Measurements from ENCODE around the gene TMEM254.
A peak's percentile ranks its signal among the peaks of the same experiment; 100 is the strongest.

Gene TMEM254

GRCh38 chr10:80077869-80078447 is 507 bp upstream of the TMEM254 start:
- H3K9me3 ChIP-seq (ENCODE audit: control insufficient read depth, insufficient read depth, low read length) = no peaks in the 10 kb centered on the region
- H3K36me3 ChIP-seq (ENCODE audit: control insufficient read depth, low read length) = no peaks in the 10 kb centered on the region
- peaks cover 17% of the 10 kb centered on the region for H3K4me1 ChIP-seq (ENCODE audit: control insufficient read depth, low read length)
- H3K27me3 ChIP-seq (ENCODE audit: control insufficient read depth, low read length) = no peaks in the 10 kb centered on the region
- H3K79me2 ChIP-seq (ENCODE audit: control insufficient read depth, low read length) = no peaks in the 10 kb centered on the region
- peak overlapping the region; percentile 71 for H3K4me3 ChIP-seq (ENCODE audit: low read length)
- H3K27ac ChIP-seq (ENCODE audit: low read depth, low read length) = no peak overlapping the region; the same call in 1 of the 2 replicates
- H3F3A ChIP-seq (ENCODE audit: control insufficient read depth, insufficient read depth) = no peaks in the 10 kb centered on the region
- no peaks in the 10 kb centered on the region for H3K9me2 ChIP-seq (replicated peaks; ENCODE audit: control insufficient read depth, low read length)
- peak overlapping the region; percentile 62 for H3K4me2 ChIP-seq (ENCODE audit: low read length)
- H4K20me1 ChIP-seq (ENCODE audit: control insufficient read depth, insufficient read depth, low read depth, low read length) = no peaks in the 10 kb centered on the region
- TF ChIP-seq CTCF (IDR thresholded peaks at IDR 0.05; ENCODE audit: low read depth, low read length, poor library complexity, severe bottlenecking) (no peak), EZH2phosphoT487 (IDR thresholded peaks at IDR 0.05; ENCODE audit: borderline replicate concordance, low read length) (no peak)

- Histone ChIP-seq H3K4me2 (ENCODE audit: low read length) (peak overlapping the region; percentile 62), H3K4me3 (ENCODE audit: low read length) (peak overlapping the region; percentile 71), H3K79me2 (ENCODE audit: control insufficient read depth, low read length) (no peaks in the 10 kb centered on the region), H3K27me3 (ENCODE audit: control insufficient read depth, low read length) (no peaks in the 10 kb centered on the region), H4K20me1 (ENCODE audit: control insufficient read depth, insufficient read depth, low read depth, low read length) (no peaks in the 10 kb centered on the region), H3K4me1 (ENCODE audit: control insufficient read depth, low read length) (peaks cover 17% of the 10 kb centered on the region), H3K9me2 (replicated peaks; ENCODE audit: control insufficient read depth, low read length) (no peaks in the 10 kb centered on the region), H3K9me3 (ENCODE audit: control insufficient read depth, insufficient read depth, low read length) (no peaks in the 10 kb centered on the region), H3K27ac (ENCODE audit: low read depth, low read length) (no peak overlapping the region), H3F3A (ENCODE audit: control insufficient read depth, insufficient read depth) (no peaks in the 10 kb centered on the region), H3K36me3 (ENCODE audit: control insufficient read depth, low read length) (no peaks in the 10 kb centered on the region)
- TF ChIP-seq EZH2phosphoT487 (IDR thresholded peaks at IDR 0.05; ENCODE audit: borderline replicate concordance, low read length) (no peak), CTCF (IDR thresholded peaks at IDR 0.05; ENCODE audit: low read depth, low read length, poor library complexity, severe bottlenecking) (no peak)
These were observed 851 bp downstream of the TMEM254 start for GRCh38 chr10:80079312-80079719.

GRCh38 chr10:80081026-80081425 is 2.6 kb downstream of the TMEM254 start:
- TF ChIP-seq EZH2phosphoT487 (IDR thresholded peaks at IDR 0.05; ENCODE audit: borderline replicate concordance, low read length) (no peak), CTCF (IDR thresholded peaks at IDR 0.05; ENCODE audit: low read depth, low read length, poor library complexity, severe bottlenecking) (no peak)
- Histone ChIP-seq H3K9me2 (replicated peaks; ENCODE audit: control insufficient read depth, low read length) (no peaks in the 10 kb centered on the region), H4K20me1 (ENCODE audit: control insufficient read depth, insufficient read depth, low read depth, low read length) (no peaks in the 10 kb centered on the region), H3K4me1 (ENCODE audit: control insufficient read depth, low read length) (peaks cover 17% of the 10 kb centered on the region), H3K9me3 (ENCODE audit: control insufficient read depth, insufficient read depth, low read length) (no peaks in the 10 kb centered on the region), H3K36me3 (ENCODE audit: control insufficient read depth, low read length) (no peaks in the 10 kb centered on the region), H3F3A (ENCODE audit: control insufficient read depth, insufficient read depth) (no peaks in the 10 kb centered on the region), H3K79me2 (ENCODE audit: control insufficient read depth, low read length) (no peaks in the 10 kb centered on the region), H3K27me3 (ENCODE audit: control insufficient read depth, low read length) (no peaks in the 10 kb centered on the region), H3K4me3 (ENCODE audit: low read length) (no peak overlapping the region), H3K27ac (ENCODE audit: low read depth, low read length) (no peak overlapping the region), H3K4me2 (ENCODE audit: low read length) (no peak overlapping the region)
